ENCODE data around the gene MEPCE.

GRCh38 chr7:100466653-100467605 is 37.3 kb downstream of the MEPCE start:
- TF ChIP-seq CTCF (conservative IDR thresholded peaks at IDR 0.05 in 1 of 2, IDR thresholded peaks at IDR 0.05 in 1 of 2; ENCODE audit: low read depth in 1 of 2, low read length in 2 of 2), result no peak
- no peak for TF ChIP-seq EZH2 (IDR thresholded peaks at IDR 0.05; ENCODE audit: low read length, missing control alignments)

Measured in fibroblast of lung (primary cell).